HG02938 (cell line): Measurements from ENCODE around the gene BLOC1S3.

ENCODE experiments used
- ATAC-seq: cut with Tn5 transposase; IDR thresholded peaks from one replicate; pipeline ENCODE4 v1.9.1; 2021; ENCODE audit warnings: mild to moderate bottlenecking, moderate library complexity; ENCODE audit not compliant: unreplicated experiment

BLOC1S3 gene, protein sequence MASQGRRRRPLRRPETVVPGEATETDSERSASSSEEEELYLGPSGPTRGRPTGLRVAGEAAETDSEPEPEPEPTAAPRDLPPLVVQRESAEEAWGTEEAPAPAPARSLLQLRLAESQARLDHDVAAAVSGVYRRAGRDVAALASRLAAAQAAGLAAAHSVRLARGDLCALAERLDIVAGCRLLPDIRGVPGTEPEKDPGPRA

DNA sequence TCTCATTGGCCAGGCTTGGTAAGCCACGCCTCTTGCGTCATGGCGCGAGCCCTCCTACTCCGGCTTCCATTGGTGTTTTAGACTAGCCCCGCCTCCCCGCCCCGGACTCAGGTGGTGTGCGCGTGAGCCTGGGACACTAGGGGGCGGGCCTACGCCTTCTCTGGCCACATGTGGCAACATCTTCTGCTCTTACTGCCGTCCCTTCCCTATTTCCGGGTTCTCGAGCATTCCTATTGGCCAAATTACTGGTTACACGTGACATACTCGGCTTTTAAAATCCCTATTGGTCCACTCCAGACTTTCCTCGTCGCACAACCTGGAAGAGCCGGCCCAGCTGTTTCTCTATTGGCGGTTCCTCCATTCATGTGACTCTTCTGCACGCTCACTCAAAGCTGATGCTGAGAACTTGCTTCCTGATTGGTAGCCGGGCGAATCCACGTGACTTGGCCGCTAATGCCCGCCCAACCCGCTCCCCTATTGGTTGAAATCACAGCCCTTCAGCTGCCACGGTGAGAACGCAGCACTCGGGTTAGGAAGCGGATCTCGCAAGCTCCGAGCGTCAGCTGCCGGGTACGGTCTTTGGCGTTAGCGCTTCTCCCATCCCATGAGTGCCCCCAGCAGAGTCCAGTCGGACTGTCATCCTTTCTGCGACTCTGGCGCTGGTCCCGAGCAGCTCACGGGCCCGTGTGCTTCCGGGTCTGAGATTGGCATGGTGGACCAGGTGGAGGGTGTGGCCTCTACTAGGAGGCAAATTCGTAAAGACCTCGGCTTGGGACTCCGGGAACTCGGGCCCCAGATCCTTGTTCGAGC, at the start of gene BLOC1S3:
TSS of gene BLOC1S3 (plus strand) at position 523 of the 810 bp plus-strand sequence. CDS start 513 bp downstream, outside the sequence.
- ATAC-seq: peak; percentile 87

DNA sequence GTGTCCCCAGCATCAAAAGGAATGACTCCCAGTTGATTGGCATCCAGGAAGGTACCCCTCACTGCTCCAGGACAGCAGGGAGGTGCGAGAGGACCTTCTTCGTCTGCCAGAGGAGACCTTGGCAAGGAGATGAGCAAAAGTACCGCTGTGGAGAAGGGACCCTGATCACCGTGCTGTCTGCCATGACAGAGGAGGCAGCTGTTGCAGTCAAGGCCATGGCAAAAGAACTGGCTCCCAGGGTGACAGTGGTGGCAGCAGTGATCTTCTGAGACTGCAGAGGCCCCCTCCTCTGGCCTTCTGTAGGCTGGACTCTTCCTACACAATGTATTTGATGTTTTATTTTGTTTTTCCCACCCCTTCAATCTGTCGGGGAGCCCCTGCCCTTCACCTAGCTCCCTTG, 49.8 kb upstream of the BLOC1S3 start:
- ATAC-seq: no peak

DNA sequence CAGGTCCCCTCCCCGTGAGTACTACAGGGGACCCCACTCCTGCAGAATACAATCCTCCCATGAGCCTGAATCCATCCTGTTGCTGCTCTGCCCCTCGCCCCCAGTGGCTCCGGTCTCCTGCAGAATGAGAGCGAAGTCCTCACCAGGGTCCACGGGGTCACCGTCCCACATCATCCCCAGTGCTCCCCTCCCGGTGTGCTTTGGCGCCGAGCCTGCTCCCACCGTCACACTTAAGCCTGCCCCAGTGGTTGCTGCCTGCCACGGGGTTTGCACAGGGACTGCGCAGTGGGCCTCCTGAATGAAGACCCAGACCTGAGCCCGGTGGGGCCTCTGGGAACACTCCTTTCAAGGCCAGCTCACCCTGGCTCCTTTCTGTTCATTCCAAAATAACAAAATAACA, 48.3 kb upstream of the BLOC1S3 start:
- ATAC-seq: no peak

DNA sequence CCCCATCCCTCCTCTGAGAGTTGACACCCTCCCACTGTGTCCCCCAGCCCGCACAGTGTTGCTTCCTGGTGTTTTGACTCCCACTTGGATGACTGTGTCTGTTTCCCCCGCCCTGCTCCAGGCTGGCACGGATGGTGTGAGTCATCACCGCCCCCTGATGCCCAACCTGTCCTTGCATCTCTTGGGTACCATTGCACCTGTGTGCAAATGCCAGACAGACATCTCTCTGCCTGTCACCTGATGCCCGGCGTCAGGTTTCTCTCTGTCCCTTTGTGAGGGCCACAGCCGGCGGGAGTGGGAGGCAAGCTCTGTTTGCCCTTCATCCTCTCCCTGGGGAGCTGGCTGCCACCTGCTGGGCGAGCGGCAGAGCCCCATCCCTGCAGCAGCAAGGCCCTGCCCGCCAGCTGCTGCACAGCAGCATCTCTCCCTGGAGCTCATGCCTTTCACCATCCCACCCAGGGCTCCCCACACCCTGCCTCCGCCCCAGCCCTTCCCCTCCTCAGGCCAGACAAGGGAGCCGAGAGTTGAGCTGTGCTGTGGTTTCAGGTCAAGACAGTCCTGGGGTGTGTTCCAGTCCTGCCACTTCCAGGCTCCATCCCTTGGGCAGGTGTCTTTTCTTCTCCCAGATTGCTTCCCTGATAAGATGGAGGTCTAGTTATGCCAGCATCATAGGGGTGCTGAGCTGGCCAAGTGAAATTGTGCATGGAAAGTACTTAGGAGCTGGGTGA, 47.5 kb upstream of the BLOC1S3 start:
- no peak for ATAC-seq

DNA sequence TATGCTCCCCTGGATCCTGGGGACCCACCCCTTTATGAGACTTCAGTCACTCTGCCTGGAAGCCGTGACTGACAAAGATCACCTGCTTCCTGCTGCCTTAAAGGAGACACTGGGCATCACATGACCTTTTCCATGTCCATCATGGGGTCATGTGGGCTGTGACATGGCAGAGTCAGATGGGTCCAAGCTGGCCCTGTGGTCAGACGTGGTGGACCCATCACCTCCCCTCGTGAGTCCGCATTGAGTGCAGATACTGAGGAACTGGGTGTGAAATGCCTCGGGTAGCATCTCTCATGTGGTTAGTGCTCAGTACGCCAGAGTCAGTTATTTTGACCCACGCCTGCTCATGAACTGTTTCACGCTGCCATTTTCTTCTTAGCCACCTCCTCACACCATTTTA, 44.9 kb upstream of the BLOC1S3 start:
- no peak for ATAC-seq

DNA sequence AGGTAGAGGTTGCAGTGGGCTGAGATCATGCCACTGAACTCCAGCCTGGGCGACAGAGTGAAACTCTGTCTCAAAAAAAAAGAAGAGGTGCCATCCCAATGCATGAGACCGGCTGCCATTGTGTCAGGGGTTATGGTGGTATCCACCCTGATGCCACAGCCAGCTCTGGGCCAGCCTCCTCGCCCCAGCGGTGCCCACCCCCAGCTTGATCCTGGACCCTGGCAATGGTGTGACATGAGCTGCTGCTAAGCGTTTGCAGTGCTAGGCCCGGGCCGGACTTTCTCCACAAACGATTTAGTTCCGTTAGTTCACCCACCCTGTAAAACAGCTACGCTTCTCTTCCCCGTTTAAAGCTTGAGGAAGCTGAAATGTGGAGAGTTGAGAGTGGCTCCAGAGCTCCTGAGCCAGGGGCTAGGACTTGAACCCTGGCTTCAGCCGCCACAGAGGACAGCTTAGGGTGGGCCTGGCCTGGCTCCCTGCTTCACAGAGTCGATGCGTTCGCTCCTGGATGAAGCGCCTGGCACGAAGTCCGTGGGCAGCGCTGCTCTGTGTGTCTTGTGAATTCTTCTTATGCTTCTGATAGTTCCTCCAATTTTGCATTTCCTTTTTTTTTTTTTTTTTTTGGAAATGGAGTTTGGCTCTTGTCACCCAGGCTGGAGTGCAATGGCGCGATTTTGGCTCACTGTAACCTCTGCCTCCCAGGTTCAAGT, 43.3 kb upstream of the BLOC1S3 start:
- ATAC-seq: no peak

DNA sequence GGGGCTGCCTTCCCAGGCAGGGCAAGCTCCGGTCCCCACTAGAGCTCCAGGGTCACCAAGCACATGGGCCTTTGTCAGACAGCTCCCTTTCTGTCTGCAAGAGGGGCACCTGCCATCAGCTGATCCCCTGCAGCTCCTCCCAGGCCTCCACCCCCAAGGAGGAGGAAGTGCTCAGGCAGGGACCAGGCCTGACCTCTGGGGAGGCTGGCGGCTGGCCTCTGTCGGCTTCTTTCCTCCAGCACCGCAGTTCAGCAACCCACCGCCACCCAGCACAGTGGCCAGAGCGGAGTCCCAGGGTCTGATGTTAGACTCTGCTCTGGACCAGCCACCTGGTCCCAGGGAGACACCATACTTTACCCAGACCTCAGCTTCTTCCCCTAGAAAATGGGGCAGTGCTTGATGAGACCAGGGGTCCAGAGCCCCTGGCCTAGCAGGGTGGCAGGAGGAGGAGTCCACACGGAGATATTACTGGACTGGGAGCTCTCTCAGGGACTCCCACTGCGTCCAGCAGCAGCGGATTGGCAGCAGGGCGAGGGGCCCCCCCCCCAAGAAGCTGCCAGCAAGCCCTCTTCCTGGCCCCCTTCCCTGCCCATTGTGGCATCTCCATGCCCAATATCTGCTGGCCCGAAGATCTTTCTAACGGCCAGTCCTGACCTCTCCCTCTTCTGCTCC, 41.9 kb upstream of the BLOC1S3 start:
- ATAC-seq: no peak

DNA sequence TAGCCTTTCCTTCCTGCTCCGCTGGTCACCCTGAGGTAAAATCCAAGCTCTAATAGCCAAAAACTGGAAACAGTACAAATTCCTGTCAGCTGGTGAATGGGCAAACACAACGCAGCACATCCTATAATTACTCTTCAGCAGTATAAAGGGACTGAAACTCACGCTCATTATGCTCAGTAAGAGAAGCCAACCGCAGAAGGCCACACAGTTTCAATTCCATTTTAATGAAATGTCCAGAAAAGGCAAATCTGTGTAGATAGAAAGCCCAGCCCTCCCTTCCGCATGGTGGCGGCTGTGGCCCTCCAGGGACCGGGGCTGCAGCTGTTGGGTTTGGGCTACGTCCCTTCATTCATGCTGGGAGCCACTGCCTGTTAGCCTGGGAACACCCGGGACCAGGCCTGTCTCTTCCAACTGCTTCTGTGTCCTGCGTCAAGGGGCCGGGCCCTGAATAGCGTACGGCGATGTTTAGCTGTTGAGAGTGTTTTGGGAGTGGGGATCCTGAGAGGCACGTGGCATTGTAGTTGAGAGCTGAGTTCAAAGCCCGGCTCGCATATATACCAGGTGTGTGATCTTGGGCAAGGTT, 41.3 kb upstream of the BLOC1S3 start:
- no peak for ATAC-seq

DNA sequence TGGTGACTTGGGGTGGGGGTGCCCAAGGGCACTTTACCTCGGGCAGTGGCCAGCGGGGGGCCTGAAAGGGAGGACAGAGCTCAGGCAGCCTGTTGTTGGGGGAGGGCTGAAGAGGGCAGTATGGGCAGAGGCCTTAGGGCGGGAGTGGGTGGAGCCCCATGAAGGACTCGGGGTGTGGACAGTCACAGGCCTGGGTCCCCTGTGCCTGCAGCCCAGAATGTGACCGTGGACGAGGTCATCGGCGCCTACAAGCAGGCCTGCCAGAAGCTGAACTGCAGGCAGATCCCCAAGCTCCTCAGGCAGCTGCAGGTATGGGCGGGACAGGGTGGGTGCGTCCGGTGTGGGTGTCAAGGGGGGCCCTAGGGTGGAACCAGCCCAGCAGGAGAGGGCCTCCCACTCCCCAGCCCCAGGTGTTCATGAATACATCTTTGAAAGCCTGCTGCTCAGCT, 40.3 kb upstream of the BLOC1S3 start:
- ATAC-seq: no peak

DNA sequence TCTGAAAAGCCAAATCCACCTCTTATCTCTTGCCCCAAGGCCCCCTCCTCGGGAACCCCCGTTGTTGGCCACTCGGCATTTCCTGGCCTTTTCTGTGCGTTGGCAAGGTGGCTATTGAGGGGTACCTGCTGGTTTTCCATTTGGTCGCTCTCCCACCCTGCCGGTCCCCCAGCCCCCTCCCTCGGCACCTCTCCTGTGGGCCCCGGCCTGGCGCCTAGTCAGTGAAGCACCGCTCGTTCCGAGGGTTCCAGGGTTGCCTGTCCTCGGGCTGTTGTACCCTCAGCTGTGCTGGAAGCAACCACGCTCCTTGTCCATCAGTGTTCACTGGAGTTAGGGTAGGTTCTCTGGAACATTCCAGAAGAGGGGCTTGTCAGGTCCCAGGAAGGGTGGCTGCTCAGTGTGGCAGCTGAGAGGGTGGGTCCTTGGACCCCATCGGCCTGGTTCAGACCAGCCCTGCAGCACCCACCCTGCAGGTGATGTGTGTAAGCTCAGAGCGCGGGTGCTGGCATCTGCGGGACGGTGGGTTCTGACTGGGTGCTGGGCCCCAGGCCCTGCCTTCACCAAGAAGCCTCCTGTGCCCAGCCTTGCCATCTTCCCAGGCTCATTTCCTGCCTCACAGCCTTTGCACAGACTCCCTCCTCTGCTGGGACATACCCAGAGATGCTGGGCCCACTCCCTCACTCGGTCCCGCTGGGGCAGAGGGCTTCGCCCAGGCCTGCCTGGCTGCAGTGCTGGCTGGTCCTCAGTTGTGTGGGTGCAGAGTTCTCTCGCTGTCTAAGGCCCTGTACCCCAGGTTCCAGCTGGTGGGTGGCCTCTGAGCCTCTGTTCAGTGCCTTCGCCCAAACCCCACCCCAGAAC, 39.1 kb upstream of the BLOC1S3 start:
- no peak for ATAC-seq

DNA sequence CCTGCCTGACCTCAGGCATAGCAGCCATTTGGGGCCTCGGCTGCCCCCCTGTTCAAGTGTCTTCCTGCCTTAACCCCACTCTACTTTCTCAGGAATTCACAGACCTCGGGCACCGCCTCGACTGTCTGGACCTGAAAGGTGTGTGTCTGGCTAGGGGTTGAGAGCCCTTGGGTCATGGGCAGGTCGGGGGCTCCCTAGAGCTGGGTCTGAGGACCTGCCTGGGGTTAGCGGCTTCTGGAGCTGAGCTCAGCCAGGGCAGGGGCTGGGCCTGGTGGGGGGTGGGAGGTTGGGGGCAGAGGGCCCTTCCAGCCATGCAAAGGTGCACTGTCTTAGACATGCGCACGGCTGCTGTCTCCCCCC, 38.5 kb upstream of the BLOC1S3 start:
- no peak for ATAC-seq

DNA sequence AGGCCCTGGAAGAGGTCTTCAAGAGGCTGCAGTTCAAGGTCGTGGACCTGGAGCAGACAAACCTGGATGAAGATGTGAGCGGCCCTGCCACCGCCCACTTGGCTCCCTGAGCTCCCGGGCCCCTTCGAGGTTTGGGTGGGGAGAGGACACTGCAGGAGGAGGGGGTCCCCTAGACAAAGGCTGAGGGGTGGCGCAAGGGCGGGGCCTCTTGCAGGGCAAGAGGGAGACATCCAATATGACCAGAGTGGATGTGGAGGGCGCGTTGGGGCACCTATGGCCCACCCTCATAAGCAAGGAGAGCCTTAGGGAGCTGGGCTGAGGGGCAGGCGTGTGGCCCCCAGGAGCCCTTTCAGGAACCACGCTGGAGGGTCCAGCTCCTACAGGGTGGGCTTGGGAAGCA, 38.1 kb upstream of the BLOC1S3 start:
- no peak for ATAC-seq

DNA sequence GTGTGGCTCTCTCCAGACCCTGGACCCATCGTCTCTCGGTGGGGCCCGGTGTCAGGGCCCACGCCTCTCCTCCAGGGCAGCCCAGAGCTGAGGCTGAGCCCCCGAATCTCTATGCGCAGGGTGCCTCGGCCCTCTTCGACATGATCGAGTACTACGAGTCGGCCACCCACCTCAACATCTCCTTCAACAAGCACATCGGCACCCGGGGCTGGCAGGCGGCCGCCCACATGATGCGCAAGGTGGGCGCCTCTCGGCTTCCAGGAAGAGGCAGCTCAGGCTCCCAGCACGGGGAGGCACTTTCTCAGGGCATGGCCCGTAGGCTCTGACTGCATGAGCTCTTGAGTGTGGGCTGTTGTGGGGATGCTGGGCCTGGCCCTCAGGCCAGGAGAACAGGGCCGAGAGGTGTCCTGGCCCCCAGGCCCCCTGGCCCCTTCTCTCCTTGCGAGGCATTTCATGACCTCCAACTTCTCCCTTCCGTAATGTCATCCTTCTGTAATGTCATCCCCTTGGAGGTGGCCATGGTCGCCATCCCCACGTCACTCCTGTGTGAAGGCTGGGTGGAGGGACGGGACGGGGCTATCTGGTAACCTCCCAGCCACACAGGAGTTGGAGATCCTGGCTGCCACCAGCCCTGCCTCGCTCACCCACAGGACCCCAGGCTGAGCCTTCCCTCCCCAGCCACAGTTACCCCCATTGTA, 37.2 kb upstream of the BLOC1S3 start:
- no peak for ATAC-seq

DNA sequence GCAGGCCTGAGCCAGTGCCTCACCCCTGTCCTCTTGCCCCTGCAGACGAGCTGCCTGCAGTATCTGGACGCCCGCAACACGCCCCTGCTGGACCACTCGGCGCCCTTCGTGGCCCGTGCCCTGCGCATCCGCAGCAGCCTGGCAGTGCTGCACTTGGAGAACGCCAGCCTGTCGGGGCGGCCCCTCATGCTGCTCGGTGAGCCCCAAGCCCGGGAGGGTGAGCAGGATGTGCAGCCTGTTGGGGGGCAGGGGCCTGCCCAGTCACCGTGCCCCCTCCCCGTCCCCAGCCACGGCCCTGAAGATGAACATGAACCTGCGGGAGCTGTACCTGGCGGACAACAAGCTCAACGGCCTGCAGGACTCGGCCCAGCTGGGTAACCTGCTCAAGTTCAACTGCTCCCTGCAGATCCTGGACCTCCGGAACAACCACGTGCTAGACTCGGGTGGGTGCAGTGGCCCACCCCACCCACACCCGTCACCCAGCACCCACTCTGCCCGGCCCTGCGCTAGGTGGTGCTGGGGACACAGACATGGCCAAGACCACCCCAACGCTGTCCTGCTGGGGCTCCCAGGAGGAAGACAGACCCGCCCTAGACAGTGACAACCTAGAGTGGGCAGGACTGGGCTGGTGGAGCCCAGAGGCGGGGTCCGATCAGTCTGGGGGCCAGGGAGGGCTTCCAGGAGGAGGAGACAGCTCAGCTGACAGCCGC, 36.4 kb upstream of the BLOC1S3 start:
- ATAC-seq: no peak

DNA sequence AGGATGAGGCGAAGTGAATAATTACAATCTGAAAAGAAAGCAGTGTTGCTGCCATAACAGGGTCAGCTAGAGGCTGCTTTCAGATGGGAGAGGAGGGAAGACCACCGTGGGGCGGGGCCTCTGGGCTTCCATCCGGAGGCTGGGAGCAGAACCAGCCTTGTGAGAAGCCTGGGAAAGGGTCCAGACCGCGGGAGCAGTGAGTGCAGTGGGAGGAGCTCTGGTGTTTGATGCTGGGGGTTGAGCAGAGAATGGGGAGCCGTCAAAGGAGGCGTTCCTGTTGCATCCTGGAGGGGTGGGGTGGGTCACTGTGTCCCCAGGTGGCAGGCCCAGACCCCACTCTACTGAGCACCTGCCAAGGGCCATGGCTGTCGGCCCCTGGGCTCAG, 35.9 kb upstream of the BLOC1S3 start:
- ATAC-seq: no peak

DNA sequence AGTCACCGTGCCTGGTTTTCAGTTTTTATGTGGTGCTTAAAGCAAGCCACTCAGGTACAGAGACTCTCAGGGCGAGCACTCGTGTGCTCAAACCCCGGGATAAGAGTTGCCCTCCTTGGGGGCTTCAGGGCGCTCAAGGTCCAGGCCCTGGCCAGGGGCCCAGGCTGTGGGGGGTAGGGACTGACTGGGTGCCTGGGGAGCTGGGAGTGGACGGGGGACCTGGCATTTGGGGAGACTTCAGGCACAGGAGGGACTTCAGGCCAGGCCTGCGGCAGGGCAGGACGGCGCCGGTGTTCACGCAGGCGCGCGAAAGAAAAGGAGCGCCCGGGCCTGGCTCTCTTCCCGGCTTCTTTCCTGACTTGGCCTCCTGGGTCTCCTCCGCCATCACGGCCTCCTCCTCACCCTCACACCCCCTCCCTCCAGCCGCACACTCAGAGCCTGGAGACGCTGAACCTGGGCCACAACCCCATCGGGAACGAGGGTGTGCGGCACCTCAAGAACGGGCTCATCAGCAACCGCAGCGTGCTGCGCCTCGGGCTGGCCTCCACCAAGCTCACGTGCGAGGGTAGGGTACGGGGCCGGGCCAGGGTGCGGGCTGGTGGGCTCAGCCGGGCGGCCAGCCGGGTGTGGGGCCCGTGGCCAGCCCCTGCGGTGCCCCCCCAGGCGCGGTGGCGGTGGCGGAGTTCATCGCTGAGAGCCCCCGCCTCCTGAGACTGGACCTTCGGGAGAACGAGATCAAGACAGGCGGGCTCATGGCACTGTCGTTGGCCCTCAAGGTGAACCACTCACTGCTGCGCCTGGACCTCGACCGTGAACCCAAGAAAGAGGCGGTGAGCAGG, 33.9 kb upstream of the BLOC1S3 start:
- no peak for ATAC-seq
